Stimulated activated CD4-positive, alpha-beta T cell treated with anti-CD3 and anti-CD28 coated beads, Interleukin-12 subunit alpha, Interleukin-12 subunit beta, amount 100 ng/mL, for 4 hours (primary cell): Measurements from ENCODE around the gene ARVCF.

Source experiments
- DNase-seq: peaks from one replicate; pipeline ENCODE4 v3.0.0-alpha.2; 2020

The ARVCF gene

GRCh38 chr22:20029550-20030225 lies 13.1 kb upstream of the ARVCF start:
- DNase-seq = no peak

- no peak for DNase-seq
Observed at GRCh38 chr22:20028855-20029549, 12.4 kb upstream of the ARVCF start.

- DNase-seq = no peak
Observed at GRCh38 chr22:20027966-20028854, 11.6 kb upstream of the ARVCF start.

DNA sequence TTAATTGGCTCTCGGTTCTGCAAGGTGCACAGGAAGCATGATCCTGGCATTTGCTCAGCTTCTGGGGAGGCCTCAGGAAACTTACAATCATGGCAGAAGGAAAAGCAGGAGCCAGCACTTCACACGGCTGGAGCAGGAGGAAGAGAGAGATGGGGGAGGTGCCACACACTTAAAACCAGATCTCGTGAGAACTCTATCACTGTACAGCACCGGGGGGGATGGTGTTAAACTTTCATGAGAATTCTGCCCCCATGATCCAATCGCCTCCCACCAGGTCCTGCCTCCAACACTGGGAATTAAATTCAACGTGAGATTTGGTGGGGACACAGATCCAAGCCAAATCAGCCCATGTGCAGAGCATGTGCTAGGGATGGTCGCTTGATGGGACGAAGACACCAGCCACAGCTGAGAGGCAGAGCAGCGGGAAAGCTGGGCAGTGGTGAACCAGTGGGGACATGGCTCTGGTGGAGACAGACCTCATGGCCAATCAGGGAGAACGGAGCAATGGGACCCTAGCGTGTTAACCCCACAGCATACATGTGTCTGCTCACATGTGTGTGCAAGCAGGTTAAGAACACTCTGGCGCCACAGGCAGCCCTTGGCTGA lies 10.5 kb upstream of the ARVCF start:
- DNase-seq = no peak

GRCh38 chr22:20026204-20026908 lies 9.7 kb upstream of the ARVCF start:
- DNase-seq = no peak

DNA sequence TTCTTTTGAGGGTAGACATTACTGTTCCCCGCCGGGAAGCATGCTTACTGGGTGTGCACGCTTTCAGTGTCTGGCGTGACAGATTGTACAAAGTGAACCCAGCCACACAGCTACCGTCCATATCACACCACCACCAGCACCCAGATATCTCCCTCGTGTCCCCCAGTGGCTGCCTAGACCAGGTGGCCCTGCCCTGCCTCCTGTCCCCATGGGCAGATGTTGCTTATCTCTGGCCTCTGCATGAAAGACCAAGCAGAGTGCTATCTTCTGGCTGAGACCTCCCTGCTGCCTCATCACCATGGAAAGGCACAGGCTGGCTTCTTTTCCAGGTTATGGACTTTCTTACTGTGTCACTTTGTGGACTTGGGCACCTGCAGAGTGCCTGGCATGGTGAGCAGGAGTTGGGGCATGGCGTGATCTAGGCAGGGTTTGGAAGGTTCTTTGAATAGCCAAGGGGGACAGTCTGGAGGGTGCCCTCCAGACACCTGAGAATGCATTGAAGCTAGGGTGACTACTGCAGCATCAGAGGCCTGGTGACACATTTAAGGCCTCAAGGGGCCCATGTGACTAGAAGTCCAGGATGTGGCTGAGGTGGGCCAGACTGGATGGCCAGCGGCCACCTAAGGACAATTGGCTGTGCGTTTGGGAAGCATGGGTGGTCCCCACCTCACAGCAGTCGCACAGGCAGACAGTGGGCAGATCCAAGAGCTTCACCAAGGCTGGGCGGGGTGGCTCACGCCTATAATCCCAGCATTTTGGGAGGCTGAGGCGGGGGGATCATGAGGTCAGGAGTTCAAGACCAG lies 9.0 kb upstream of the ARVCF start:
- DNase-seq = no peak

GRCh38 chr22:20024650-20025397 lies 8.2 kb upstream of the ARVCF start:
- DNase-seq = no peak

- DNase-seq = no peak
Observed at GRCh38 chr22:20024225-20024624, 7.6 kb upstream of the ARVCF start.

- DNase-seq = no peak
Observed at GRCh38 chr22:20022978-20023613, 6.5 kb upstream of the ARVCF start.

GRCh38 chr22:20022231-20022977 lies 5.8 kb upstream of the ARVCF start:
- DNase-seq = no peak

GRCh38 chr22:20021196-20022181 lies 4.9 kb upstream of the ARVCF start:
- DNase-seq = no peak

DNA sequence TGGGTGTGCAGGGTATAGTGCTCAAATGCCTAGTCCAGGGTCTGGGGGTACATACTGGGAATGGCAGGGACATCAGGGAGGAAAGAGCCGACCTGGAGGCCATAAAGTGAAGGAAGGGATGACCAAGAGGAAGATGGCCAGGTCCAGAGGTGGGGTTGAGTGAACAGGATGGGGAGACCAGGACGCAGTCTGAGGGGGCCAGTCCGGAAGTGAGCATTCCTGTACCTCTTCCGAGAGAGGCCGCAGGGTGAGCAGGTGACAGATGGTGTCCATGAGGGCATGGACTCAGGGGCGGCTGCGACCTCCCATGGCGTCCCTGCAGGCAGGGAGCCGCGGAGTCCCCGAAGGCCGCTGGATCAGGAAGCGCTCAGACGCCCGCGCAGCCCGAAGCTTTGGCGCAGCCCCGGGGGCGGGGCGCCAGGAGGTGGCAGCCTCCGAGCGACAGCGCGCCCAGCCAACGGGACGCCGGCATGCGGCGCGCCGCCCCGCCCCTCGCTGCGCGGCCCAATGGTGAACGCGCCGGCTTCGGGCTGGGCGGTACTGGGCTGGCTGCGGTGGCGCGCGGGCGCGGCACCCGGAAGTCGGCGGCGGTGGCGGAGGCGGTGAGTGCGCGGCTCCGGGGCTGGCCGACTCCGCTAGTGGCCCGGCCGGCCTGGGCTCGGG lies 4.0 kb upstream of the ARVCF start, which contains the start of gene TANGO2:
TANGO2 (plus strand) TSS at position 578 of the 663 bp plus-strand sequence. CDS start 15,689 bp downstream, outside the sequence.
- peak; percentile 92 for DNase-seq

GRCh38 chr22:20019661-20020532 lies 3.3 kb upstream of the ARVCF start:
- no peak for DNase-seq

DNA sequence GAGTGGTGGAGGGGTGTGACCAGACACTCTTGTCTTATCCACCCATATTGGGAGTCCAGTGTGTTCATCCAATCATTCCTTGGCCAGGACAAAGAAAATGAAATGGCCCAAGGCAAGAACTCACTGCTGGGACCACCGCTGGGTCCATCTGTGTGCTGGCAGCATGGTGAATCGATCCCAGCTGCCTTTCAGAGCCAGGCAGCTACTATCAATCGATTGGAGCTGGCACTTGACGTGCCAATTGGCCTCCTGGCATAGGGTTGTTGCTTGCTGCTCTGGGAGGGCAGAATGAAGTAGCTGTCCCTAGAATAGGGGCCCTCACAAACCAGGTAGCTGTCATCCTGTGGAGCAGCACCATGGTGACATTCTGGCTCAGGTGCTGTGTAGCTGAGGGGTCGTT lies 1.4 kb upstream of the ARVCF start:
- no peak for DNase-seq

GRCh38 chr22:20017622-20017958 lies 967 bp upstream of the ARVCF start:
- DNase-seq = no peak

GRCh38 chr22:20015971-20016733 lies 471 bp downstream of the ARVCF start:
- peak; percentile 25 for DNase-seq
